GM12801 (cell line): ENCODE data around the gene ZNF488.

Experiments used
- CTCF ChIP-seq: IDR thresholded peaks from one replicate; pipeline ENCODE4 v1.5.1; 2011; ENCODE audit warnings: control low read depth; ENCODE audit not compliant: insufficient read length; ENCODE audit errors: extremely low read depth

ZNF488 gene

GRCh38 chr10:47406870-47407691 is 23.0 kb upstream of the ZNF488 start:
- TF ChIP-seq CTCF, result no peak

GRCh38 chr10:47406548-47406869 is 22.4 kb upstream of the ZNF488 start:
- no peak for TF ChIP-seq CTCF

GRCh38 chr10:47405857-47406547 is 21.9 kb upstream of the ZNF488 start:
- no peak for TF ChIP-seq CTCF

GRCh38 chr10:47404937-47405336 is 20.8 kb upstream of the ZNF488 start:
- no peak for TF ChIP-seq CTCF

- TF ChIP-seq CTCF, result no peak
These were observed 20.4 kb upstream of the ZNF488 start for GRCh38 chr10:47404446-47404845.

GRCh38 chr10:47403446-47404318 is 19.6 kb upstream of the ZNF488 start:
- TF ChIP-seq CTCF, result no peak
